Measurements from ENCODE around the gene CSN2. TPM values are rescaled to one million over a fixed set of nuclear protein-coding genes. Genes with fewer than 3 reads are reported as not detected.
"Not testable (repeated sequence)": the region's sequence is repeated elsewhere in the genome, so short reads cannot be mapped to it uniquely, and the experiment has no call there.

The CSN2 gene
- polyA plus RNA-seq, 1 donor (not counting 4 experiments of a cell fraction or from before 2014, with no cell fraction given), result not detected

DNA sequence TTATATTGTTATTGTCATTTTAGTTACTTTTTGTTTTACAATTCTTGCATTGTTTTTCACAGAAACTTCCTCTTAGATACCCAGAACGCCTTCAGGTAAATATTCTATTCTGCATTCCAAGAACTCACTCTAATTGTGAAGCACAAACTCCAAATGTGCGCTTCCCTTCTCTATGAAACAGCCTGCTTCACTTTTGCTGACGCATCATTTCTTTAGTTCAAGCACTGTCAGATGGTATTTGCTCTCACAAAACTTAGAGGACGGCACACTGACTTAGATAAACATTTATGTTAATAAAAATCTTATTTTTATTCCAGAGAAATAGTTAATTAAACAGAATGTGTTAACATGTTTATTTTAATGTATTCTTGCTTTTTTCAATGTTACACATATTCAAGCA lies 31.4 kb downstream of the CSN2 start:
- Histone ChIP-seq H3K4me1 (ENCODE audit: control insufficient read depth, extremely low read depth, insufficient read depth, low read length) (no peaks in the 10 kb centered on the region), H3K4me3 (ENCODE audit: control insufficient read depth in 2 of 3, extremely low read depth in 1 of 3, insufficient read depth in 2 of 3, low read depth in 1 of 3, low read length in 3 of 3) (no peak overlapping the region), H3K27ac (ENCODE audit: control insufficient read depth, insufficient read depth, low read length) (no peak overlapping the region), H3K9ac (ENCODE audit: control insufficient read depth, extremely low read depth, insufficient read depth, low read length) (no peak overlapping the region), H2AFZ (ENCODE audit: control insufficient read depth, low read length) (no peak overlapping the region), H3K9me3 (ENCODE audit: control insufficient read depth, low read depth, low read length) (no peaks in the 10 kb centered on the region), H3K4me2 (ENCODE audit: control insufficient read depth, extremely low read depth, insufficient read depth, low read depth, low read length) (no peak overlapping the region), H3K27me3 (ENCODE audit: control insufficient read depth, extremely low read depth, insufficient read depth, low read length) (no peaks in the 10 kb centered on the region), H4K20me1 (ENCODE audit: control insufficient read depth, extremely low read depth, insufficient read depth, low read length) (no peaks in the 10 kb centered on the region), H3K36me3 (ENCODE audit: control insufficient read depth in 2 of 2, extremely low read depth in 1 of 2, insufficient read depth in 2 of 2, low read length in 2 of 2) (no peaks in the 10 kb centered on the region), H3K79me2 (ENCODE audit: control insufficient read depth, insufficient read depth, low read length) (no peaks in the 10 kb centered on the region), H3K9me1 (ENCODE audit: control insufficient read depth, extremely low read depth, insufficient read depth, low read length) (no peaks in the 10 kb centered on the region)
- no peak for DNase-seq (ENCODE audit: low read depth, low spot score)
- TF ChIP-seq EZH2 (IDR thresholded peaks at IDR 0.05; ENCODE audit: low read length), result no peak
- TF ChIP-seq, protein P1, sequence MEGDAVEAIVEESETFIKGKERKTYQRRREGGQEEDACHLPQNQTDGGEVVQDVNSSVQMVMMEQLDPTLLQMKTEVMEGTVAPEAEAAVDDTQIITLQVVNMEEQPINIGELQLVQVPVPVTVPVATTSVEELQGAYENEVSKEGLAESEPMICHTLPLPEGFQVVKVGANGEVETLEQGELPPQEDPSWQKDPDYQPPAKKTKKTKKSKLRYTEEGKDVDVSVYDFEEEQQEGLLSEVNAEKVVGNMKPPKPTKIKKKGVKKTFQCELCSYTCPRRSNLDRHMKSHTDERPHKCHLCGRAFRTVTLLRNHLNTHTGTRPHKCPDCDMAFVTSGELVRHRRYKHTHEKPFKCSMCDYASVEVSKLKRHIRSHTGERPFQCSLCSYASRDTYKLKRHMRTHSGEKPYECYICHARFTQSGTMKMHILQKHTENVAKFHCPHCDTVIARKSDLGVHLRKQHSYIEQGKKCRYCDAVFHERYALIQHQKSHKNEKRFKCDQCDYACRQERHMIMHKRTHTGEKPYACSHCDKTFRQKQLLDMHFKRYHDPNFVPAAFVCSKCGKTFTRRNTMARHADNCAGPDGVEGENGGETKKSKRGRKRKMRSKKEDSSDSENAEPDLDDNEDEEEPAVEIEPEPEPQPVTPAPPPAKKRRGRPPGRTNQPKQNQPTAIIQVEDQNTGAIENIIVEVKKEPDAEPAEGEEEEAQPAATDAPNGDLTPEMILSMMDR (optimal IDR thresholded peaks at IDR 0.05 in 1 of 3, IDR thresholded peaks at IDR 0.05 in 1 of 3, conservative IDR thresholded peaks at IDR 0.05 in 1 of 3; ENCODE audit: extremely low read depth in 1 of 3, insufficient read depth in 2 of 3, low read length in 3 of 3), result no peak
- FAIRE-seq, result no peak
- dilution Hi-C loops (cut with MboI; ENCODE audit: extremely low pct_ligation_motif_present, low sequenced_read_pairs), result no loop called here

DNA sequence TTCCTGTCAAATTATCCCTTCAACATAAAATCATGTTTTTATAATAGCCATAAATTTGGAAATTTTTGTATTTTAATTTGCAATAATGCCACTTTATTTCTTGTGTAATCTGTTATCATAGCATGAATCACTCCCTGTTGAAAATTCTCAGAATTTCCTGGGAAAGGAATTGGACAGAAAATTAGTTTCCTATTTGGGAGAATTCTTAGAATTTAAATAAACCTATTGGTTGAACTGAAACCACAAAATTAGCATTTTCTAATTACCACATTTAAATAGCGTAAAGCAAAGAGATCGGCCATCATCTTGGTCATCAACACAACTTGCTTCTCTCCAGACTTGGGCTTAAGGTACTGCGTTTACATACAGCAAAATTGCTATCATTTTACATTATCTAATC lies 34.8 kb downstream of the CSN2 start, which contains the start of gene CSN1S1:
Gene CSN1S1, plus strand, starts transcription at position 301 of the 400 bp plus-strand sequence. CDS start 1,488 bp downstream, outside the sequence.
- Histone ChIP-seq H3K27me3 (ENCODE audit: control insufficient read depth, extremely low read depth, insufficient read depth, low read length) (no peaks in the 10 kb centered on the region), H3K4me2 (ENCODE audit: control insufficient read depth, extremely low read depth, insufficient read depth, low read depth, low read length) (no peak within 1 kb of the TSS), H3K9ac (ENCODE audit: control insufficient read depth, extremely low read depth, insufficient read depth, low read length) (no peak within 1 kb of the TSS), H2AFZ (ENCODE audit: control insufficient read depth, low read length) (no peak within 1 kb of the TSS), H3K9me1 (ENCODE audit: control insufficient read depth, extremely low read depth, insufficient read depth, low read length) (no peaks in the 10 kb centered on the region), H3K27ac (ENCODE audit: control insufficient read depth, insufficient read depth, low read length) (no peak within 1 kb of the TSS), H3K4me1 (ENCODE audit: control insufficient read depth, extremely low read depth, insufficient read depth, low read length) (no peaks in the 10 kb centered on the region), H3K79me2 (ENCODE audit: control insufficient read depth, insufficient read depth, low read length) (no peaks in the 10 kb centered on the region), H3K9me3 (ENCODE audit: control insufficient read depth, low read depth, low read length) (no peaks in the 10 kb centered on the region), H3K4me3 (ENCODE audit: control insufficient read depth in 2 of 3, extremely low read depth in 1 of 3, insufficient read depth in 2 of 3, low read depth in 1 of 3, low read length in 3 of 3) (no peak within 1 kb of the TSS), H3K36me3 (ENCODE audit: control insufficient read depth in 2 of 2, extremely low read depth in 1 of 2, insufficient read depth in 2 of 2, low read length in 2 of 2) (no peaks in the 10 kb centered on the region), H4K20me1 (ENCODE audit: control insufficient read depth, extremely low read depth, insufficient read depth, low read length) (no peaks in the 10 kb centered on the region)
- FAIRE-seq, result no peak
- dilution Hi-C loops (cut with MboI; ENCODE audit: extremely low pct_ligation_motif_present, low sequenced_read_pairs), result no loop called here
- DNase-seq (ENCODE audit: low read depth, low spot score), result no peak
- TF ChIP-seq, protein P1 (optimal IDR thresholded peaks at IDR 0.05 in 1 of 3, IDR thresholded peaks at IDR 0.05 in 1 of 3, conservative IDR thresholded peaks at IDR 0.05 in 1 of 3; ENCODE audit: extremely low read depth in 1 of 3, insufficient read depth in 2 of 3, low read length in 3 of 3), result no peak
- no peak for TF ChIP-seq EZH2 (IDR thresholded peaks at IDR 0.05; ENCODE audit: low read length)

DNA sequence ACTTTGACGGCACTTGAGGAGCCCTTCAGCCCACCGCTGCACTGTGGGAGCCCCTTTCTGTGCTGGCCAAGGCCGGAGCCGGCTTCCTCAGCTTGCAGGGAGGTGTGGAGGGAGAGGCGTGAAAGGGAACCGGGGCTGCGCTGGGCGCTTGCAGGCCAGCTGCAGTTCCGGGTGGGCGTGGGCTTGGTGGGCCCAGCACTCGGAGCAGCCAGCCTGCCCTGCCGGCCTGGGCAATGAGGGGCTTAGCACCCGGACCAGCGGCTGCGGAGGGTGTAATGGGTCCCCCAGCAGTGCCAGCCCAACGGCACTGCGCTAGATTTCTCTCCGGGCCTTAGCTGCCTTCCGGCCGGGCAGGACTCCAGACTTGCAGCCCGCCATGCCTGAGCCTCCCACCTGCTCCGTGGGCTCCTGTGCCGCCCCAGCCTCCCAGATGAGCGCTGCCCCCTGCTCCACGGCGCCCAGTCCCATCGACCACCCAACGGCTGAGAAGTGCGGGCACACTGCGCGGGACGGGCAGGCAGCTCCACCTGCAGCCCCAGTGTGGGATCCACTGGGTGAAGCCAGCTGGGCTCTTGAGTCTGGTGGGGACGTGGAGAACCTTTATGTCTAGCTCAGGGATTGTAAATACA lies 41.6 kb downstream of the CSN2 start:
- H3K9me3 ChIP-seq (ENCODE audit: control insufficient read depth, low read depth, low read length); DNase-seq (ENCODE audit: low read depth, low spot score); H3K4me3 ChIP-seq (ENCODE audit: control insufficient read depth in 2 of 3, extremely low read depth in 1 of 3, insufficient read depth in 2 of 3, low read depth in 1 of 3, low read length in 3 of 3); H3K36me3 ChIP-seq (ENCODE audit: control insufficient read depth in 2 of 2, extremely low read depth in 1 of 2, insufficient read depth in 2 of 2, low read length in 2 of 2); H3K4me1 ChIP-seq (ENCODE audit: control insufficient read depth, extremely low read depth, insufficient read depth, low read length); H3K79me2 ChIP-seq (ENCODE audit: control insufficient read depth, insufficient read depth, low read length); dilution Hi-C loops (cut with MboI; ENCODE audit: extremely low pct_ligation_motif_present, low sequenced_read_pairs); H3K9me1 ChIP-seq (ENCODE audit: control insufficient read depth, extremely low read depth, insufficient read depth, low read length); H3K4me2 ChIP-seq (ENCODE audit: control insufficient read depth, extremely low read depth, insufficient read depth, low read depth, low read length); H3K9ac ChIP-seq (ENCODE audit: control insufficient read depth, extremely low read depth, insufficient read depth, low read length); FAIRE-seq; H2AFZ ChIP-seq (ENCODE audit: control insufficient read depth, low read length); H4K20me1 ChIP-seq (ENCODE audit: control insufficient read depth, extremely low read depth, insufficient read depth, low read length); H3K27ac ChIP-seq (ENCODE audit: control insufficient read depth, insufficient read depth, low read length); H3K27me3 ChIP-seq (ENCODE audit: control insufficient read depth, extremely low read depth, insufficient read depth, low read length): not testable (repeated sequence)

Data from keratinocyte (primary cell).